ENCODE measurements around the gene EXOC3L4.
"Not testable (repeated sequence)": the region's sequence is repeated elsewhere in the genome, so short reads cannot be mapped to it uniquely, and the experiment has no call there.

EXOC3L4 gene

DNA sequence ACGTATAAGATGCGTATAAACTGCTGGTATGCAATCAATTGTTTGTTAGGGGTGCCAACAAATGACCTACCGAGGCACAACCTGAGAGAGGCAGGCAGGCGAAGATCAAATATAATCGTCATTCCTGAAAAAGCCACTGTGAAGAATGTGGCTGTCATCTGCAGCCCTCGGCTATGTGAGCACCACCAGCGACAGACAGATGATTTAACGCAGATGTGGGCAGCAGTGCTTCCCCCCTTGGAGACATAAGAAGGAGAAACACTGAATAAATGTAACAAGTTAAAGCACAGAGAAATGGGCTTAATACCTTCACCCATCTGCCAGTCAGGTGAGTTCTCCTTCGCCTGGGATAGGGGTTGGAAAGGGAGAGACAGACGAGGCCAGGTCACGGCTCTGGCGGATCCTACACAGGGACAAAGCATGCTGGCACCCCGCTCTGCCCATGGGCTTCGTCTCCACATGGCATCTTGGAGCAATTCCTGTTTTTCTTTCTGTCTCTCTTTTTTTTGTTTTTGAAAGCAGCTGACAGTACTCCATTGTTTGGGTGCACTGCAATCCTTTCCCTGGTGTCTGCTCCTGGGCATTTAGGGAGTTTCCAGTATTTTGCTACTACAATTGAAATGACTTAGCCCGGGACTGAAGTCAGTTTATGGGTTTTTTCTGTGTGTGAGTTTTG is 56.9 kb downstream of the EXOC3L4 start:
- DNase-seq (ENCODE audit: low spot score) = no peak

GRCh38 chr14:103155010-103155409 is 60.5 kb downstream of the EXOC3L4 start:
- DNase-seq (ENCODE audit: low spot score) = no peak

GRCh38 chr14:103155416-103155815 is 60.9 kb downstream of the EXOC3L4 start:
- DNase-seq (ENCODE audit: low spot score) = not testable (repeated sequence)

GRCh38 chr14:103155826-103156394 is 61.4 kb downstream of the EXOC3L4 start:
- DNase-seq (ENCODE audit: low spot score) = no peak

DNA sequence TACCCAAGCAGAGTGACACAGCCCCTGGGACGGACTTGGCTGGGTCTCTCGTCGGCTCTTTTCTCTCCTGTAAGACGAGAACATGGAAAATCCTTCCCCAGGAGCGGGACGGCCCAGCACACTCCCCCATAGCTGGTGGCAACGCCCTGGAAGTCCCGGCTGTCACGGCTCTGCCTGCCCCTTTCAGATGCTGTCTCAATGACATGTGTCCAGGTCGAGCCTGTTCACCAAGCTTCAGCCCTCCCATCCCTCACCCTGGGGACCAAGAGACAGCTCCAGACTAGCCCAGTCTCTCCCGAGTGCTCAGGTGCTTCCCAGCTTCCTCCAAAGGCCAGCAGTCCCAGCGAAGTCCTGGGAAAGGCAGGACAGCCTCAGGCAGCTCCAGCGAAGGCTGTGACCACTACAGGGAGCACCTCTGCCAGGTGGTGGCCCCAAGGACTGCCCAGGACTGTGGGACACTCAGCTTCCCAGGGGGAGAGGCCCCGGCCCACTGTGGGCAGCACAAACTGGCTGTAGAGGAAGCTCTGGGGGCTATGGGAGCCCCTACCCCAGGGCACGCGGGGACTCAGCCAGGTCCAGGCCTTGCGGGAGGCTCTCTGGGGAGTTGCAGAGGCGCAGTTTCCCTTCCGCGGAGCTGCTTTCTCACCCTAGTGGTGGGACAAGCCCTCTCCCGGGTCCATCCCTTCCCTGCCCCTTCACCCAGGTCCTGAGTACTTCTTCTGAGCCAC is 62.3 kb downstream of the EXOC3L4 start:
- no peak for DNase-seq (ENCODE audit: low spot score)

- no peak for DNase-seq (ENCODE audit: low spot score)
Observed at GRCh38 chr14:103157969-103158368, 63.4 kb downstream of the EXOC3L4 start.

GRCh38 chr14:103158688-103159087 is 64.2 kb downstream of the EXOC3L4 start:
- no peak for DNase-seq (ENCODE audit: low spot score)
